ENCODE results near the gene MARCHF9.

The MARCHF9 gene

GRCh38 chr12:57732726-57733593 lies 21.9 kb upstream of the MARCHF9 start:
- TF ChIP-seq EGR1 (IDR thresholded peaks at IDR 0.05) (no peak), REST (IDR thresholded peaks at IDR 0.05; ENCODE audit: low read depth) (no peak), NFIC (IDR thresholded peaks at IDR 0.05) (no peak), YY1 (IDR thresholded peaks at IDR 0.05; ENCODE audit: low read depth) (no peak), TAF1 (IDR thresholded peaks at IDR 0.05; ENCODE audit: low read depth) (no peak), EP300 (IDR thresholded peaks at IDR 0.05; ENCODE audit: borderline replicate concordance) (no peak), USF1 (IDR thresholded peaks at IDR 0.05) (no peak), TEAD4 (IDR thresholded peaks at IDR 0.05) (no peak), CREB1 (IDR thresholded peaks at IDR 0.05; ENCODE audit: low read depth) (no peak), RAD21 (IDR thresholded peaks at IDR 0.05; ENCODE audit: low read depth) (no peak), FOXM1 (IDR thresholded peaks at IDR 0.05; ENCODE audit: borderline replicate concordance, low read depth) (no peak), CEBPB (IDR thresholded peaks at IDR 0.05) (no peak), TCF12 (IDR thresholded peaks at IDR 0.05; ENCODE audit: low read depth) (no peak), MAX (IDR thresholded peaks at IDR 0.05) (no peak), ZBTB7A (IDR thresholded peaks at IDR 0.05; ENCODE audit: low read depth) (no peak)

- TF ChIP-seq EP300 (IDR thresholded peaks at IDR 0.05; ENCODE audit: borderline replicate concordance), result no peak
- TF ChIP-seq TAF1 (IDR thresholded peaks at IDR 0.05; ENCODE audit: low read depth), result no peak
- TF ChIP-seq USF1 (IDR thresholded peaks at IDR 0.05), result no peak
- TF ChIP-seq REST (IDR thresholded peaks at IDR 0.05; ENCODE audit: low read depth), result no peak
- TF ChIP-seq CEBPB (IDR thresholded peaks at IDR 0.05), result no peak
- no peak for TF ChIP-seq TCF12 (IDR thresholded peaks at IDR 0.05; ENCODE audit: low read depth)
- no peak for TF ChIP-seq FOXM1 (IDR thresholded peaks at IDR 0.05; ENCODE audit: borderline replicate concordance, low read depth)
- no peak for TF ChIP-seq RAD21 (IDR thresholded peaks at IDR 0.05; ENCODE audit: low read depth)
- no peak for TF ChIP-seq ZBTB7A (IDR thresholded peaks at IDR 0.05; ENCODE audit: low read depth)
- no peak for TF ChIP-seq CREB1 (IDR thresholded peaks at IDR 0.05; ENCODE audit: low read depth)
- no peak for TF ChIP-seq MAX (IDR thresholded peaks at IDR 0.05)
- no peak for TF ChIP-seq NFIC (IDR thresholded peaks at IDR 0.05)
- TF ChIP-seq YY1 (IDR thresholded peaks at IDR 0.05; ENCODE audit: low read depth), result no peak
- no peak for TF ChIP-seq EGR1 (IDR thresholded peaks at IDR 0.05)
- no peak for TF ChIP-seq TEAD4 (IDR thresholded peaks at IDR 0.05)
Observed at GRCh38 chr12:57733928-57734327, 21.0 kb upstream of the MARCHF9 start.

GRCh38 chr12:57734591-57734990 lies 20.3 kb upstream of the MARCHF9 start:
- TF ChIP-seq NFIC (IDR thresholded peaks at IDR 0.05), result no peak

- no peak for TF ChIP-seq EP300 (IDR thresholded peaks at IDR 0.05; ENCODE audit: borderline replicate concordance)
- TF ChIP-seq RAD21 (IDR thresholded peaks at IDR 0.05; ENCODE audit: low read depth), result no peak
- no peak for TF ChIP-seq REST (IDR thresholded peaks at IDR 0.05; ENCODE audit: low read depth)
- no peak for TF ChIP-seq TAF1 (IDR thresholded peaks at IDR 0.05; ENCODE audit: low read depth)
- no peak for TF ChIP-seq NFIC (IDR thresholded peaks at IDR 0.05)
- no peak for TF ChIP-seq TEAD4 (IDR thresholded peaks at IDR 0.05)
- no peak for TF ChIP-seq YY1 (IDR thresholded peaks at IDR 0.05; ENCODE audit: low read depth)
- no peak for TF ChIP-seq FOXM1 (IDR thresholded peaks at IDR 0.05; ENCODE audit: borderline replicate concordance, low read depth)
- TF ChIP-seq CREB1 (IDR thresholded peaks at IDR 0.05; ENCODE audit: low read depth), result no peak
- TF ChIP-seq MAX (IDR thresholded peaks at IDR 0.05), result no peak
- TF ChIP-seq CEBPB (IDR thresholded peaks at IDR 0.05), result no peak
- TF ChIP-seq USF1 (IDR thresholded peaks at IDR 0.05), result no peak
Observed at GRCh38 chr12:57735198-57735855, 19.6 kb upstream of the MARCHF9 start.
